H1 (cell line): Measurements from ENCODE around the gene RASGRP4. TPM values are rescaled to one million over a fixed set of nuclear protein-coding genes. Genes with fewer than 3 reads are reported as not detected.

Experiments used
- CTCF ChIA-PET: fragments of 300-600 bp; sonication (Branson Sonifier 250); formaldehyde crosslinking; loops from one replicate; lab custom pipeline; 2021; ENCODE audit not compliant: partially characterized antibody; lab: Charles Lee
- POLR2A ChIA-PET: fragments of 300-600 bp; sonication (Branson Sonifier 250); formaldehyde crosslinking; loops from one replicate; lab custom pipeline; 2021; ENCODE audit warnings: inconsistent platforms; ENCODE audit not compliant: partially characterized antibody; lab: Charles Lee
- DNase-seq, 2 experiments: peaks; one replicate each; pipeline versions ENCODE4 v3.0.0 to v3.0.0-alpha.2; 2010 to 2022; ENCODE audit warnings: low spot score in 2 of 2, low read depth in 1 of 2, mixed read lengths in 1 of 2
- FAIRE-seq: peaks from 2 replicates; lab custom pipeline; 2011; peaks lifted over from hg19 to GRCh38; lab: Jason Lieb, UNC
- H2AFZ ChIP-seq: 2 replicates; pipeline ENCODE4 v1.8.1; 2012; ENCODE audit warnings: low read length, inconsistent platforms
- H2AK5ac ChIP-seq: 2 replicates; pipeline ENCODE4 v1.6.1; 2013; ENCODE audit warnings: low read depth, low read length
- H2BK120ac ChIP-seq: replicated peaks from 2 replicates; pipeline ENCODE3; 2013; ENCODE audit warnings: low read depth, low read length, inconsistent platforms
- H2BK12ac ChIP-seq: 2 replicates; pipeline ENCODE4 v1.6.1; 2013; ENCODE audit warnings: low read depth, low read length
- H2BK15ac ChIP-seq: 2 replicates; pipeline ENCODE4 v1.6.1; 2013; ENCODE audit warnings: low read length
- H2BK20ac ChIP-seq: 2 replicates; pipeline ENCODE4 v1.6.1; 2013; ENCODE audit warnings: low read length
- H2BK5ac ChIP-seq: 2 replicates; pipeline ENCODE4 v1.6.1; 2013; ENCODE audit warnings: low read depth, low read length
- H3K14ac ChIP-seq: 2 replicates; pipeline ENCODE4 v1.6.1; 2013; ENCODE audit warnings: inconsistent platforms; ENCODE audit not compliant: insufficient read length
- H3K18ac ChIP-seq: 2 replicates; pipeline ENCODE4 v1.6.1; 2013; ENCODE audit warnings: low read length; ENCODE audit errors: extremely low read depth
- H3K23ac ChIP-seq: 2 replicates; pipeline ENCODE4 v1.6.1; 2013; ENCODE audit warnings: inconsistent platforms; ENCODE audit not compliant: insufficient read length
- H3K23me2 ChIP-seq: 2 replicates; pipeline ENCODE4 v1.6.1; 2013; ENCODE audit warnings: low read depth, low read length
- H3K27ac ChIP-seq: 2 replicates; pipeline ENCODE4 v1.6.1; 2011; ENCODE audit warnings: low read depth, low read length, inconsistent platforms
- H3K27me3 ChIP-seq, 4 experiments: replicated peaks in 1 of 4; 1 replicate in 1 of 4; 2 replicates in 3 of 4; pipeline versions ENCODE4 v1.6.1 to v1.8.1; 2011 to 2013; ENCODE audit warnings: low read length in 3 of 4, mild to moderate bottlenecking in 3 of 4, inconsistent platforms in 2 of 4, mixed read lengths in 2 of 4, moderate library complexity in 1 of 4; ENCODE audit not compliant: control insufficient read depth in 3 of 4, insufficient read depth in 3 of 4; ENCODE audit errors: extremely low read depth in 1 of 4
- H3K36me3 ChIP-seq, 4 experiments: 2 replicates each; pipeline versions ENCODE4 v1.6.1 to v1.8.1; 2011 to 2013; ENCODE audit warnings: mild to moderate bottlenecking in 4 of 4, low read length in 3 of 4, moderate library complexity in 2 of 4, control low read depth in 1 of 4, inconsistent platforms in 1 of 4; ENCODE audit not compliant: insufficient read depth in 4 of 4, control insufficient read depth in 2 of 4
- H3K4ac ChIP-seq: replicated peaks from 2 replicates; pipeline ENCODE3; 2013; ENCODE audit warnings: low read length, low read depth, mixed read lengths, inconsistent platforms; ENCODE audit not compliant: insufficient read length
- H3K4me1 ChIP-seq, 4 experiments: replicated peaks in 1 of 4; 1 replicate in 1 of 4; 2 replicates in 3 of 4; pipeline versions ENCODE4 v1.6.1 to v1.8.1; 2011 to 2013; ENCODE audit warnings: low read length in 3 of 4, inconsistent platforms in 2 of 4, mixed read lengths in 1 of 4; ENCODE audit not compliant: insufficient read depth in 4 of 4, control insufficient read depth in 3 of 4
- H3K4me2 ChIP-seq, 2 experiments: 2 replicates each; pipeline versions ENCODE4 v1.6.1 to v1.8.1; 2011 to 2013; ENCODE audit warnings: low read depth in 2 of 2, low read length in 2 of 2, control low read depth in 1 of 2, inconsistent platforms in 1 of 2, mild to moderate bottlenecking in 1 of 2; ENCODE audit not compliant: insufficient read depth in 1 of 2
- H3K4me3 ChIP-seq, 4 experiments: fragments of 200-600, 300-600 bp in 1 of 4; sonication (generic), shearing (Covaris generic), sonication (Bioruptor Twin) in 1 of 4; 2 replicates each; pipeline versions ENCODE4 v1.5.1 to v1.8.1; 2011 to 2016; ENCODE audit warnings: low read length in 4 of 4, low read depth in 3 of 4, control low read depth in 2 of 4, inconsistent platforms in 2 of 4, mild to moderate bottlenecking in 2 of 4, mixed read lengths in 1 of 4, moderate library complexity in 1 of 4; ENCODE audit not compliant: insufficient read depth in 2 of 4; ENCODE audit errors: extremely low read depth in 1 of 4
- H3K56ac ChIP-seq: replicated peaks from 2 replicates; pipeline ENCODE3; 2013; ENCODE audit warnings: low read depth, mild to moderate bottlenecking, mixed read lengths, low read length, inconsistent platforms; ENCODE audit not compliant: insufficient read length
- H3K79me1 ChIP-seq: 2 replicates; pipeline ENCODE4 v1.6.1; 2013; ENCODE audit warnings: low read depth, low read length, control low read depth
- H3K79me2 ChIP-seq, 2 experiments: 2 replicates each; pipeline versions ENCODE4 v1.6.1 to v1.8.1; 2012 to 2013; ENCODE audit warnings: low read length in 2 of 2, mild to moderate bottlenecking in 2 of 2, inconsistent platforms in 1 of 2; ENCODE audit not compliant: insufficient read depth in 2 of 2, control insufficient read depth in 1 of 2
- H3K9ac ChIP-seq, 4 experiments: replicated peaks in 1 of 4; 1 replicate in 1 of 4; 2 replicates in 3 of 4; pipeline versions ENCODE4 v1.6.1 to v1.8.1; 2011 to 2013; ENCODE audit warnings: low read depth in 3 of 4, low read length in 3 of 4, control low read depth in 2 of 4, mild to moderate bottlenecking in 2 of 4, moderate library complexity in 2 of 4, inconsistent platforms in 1 of 4; ENCODE audit errors: extremely low read depth in 1 of 4
- H3K9me3 ChIP-seq, 2 experiments: 2 replicates each; pipeline versions ENCODE4 v1.6.1 to v1.8.1; 2012 to 2013; ENCODE audit warnings: mild to moderate bottlenecking in 2 of 2, moderate library complexity in 2 of 2, control low read depth in 1 of 2, inconsistent platforms in 1 of 2, low read depth in 1 of 2, low read length in 1 of 2, mixed read lengths in 1 of 2; ENCODE audit not compliant: insufficient read depth in 2 of 2
- H4K20me1 ChIP-seq, 2 experiments: replicated peaks in 1 of 2; 2 replicates each; pipeline versions ENCODE3 to v1.8.1; 2011 to 2013; ENCODE audit warnings: inconsistent platforms in 2 of 2, low read length in 2 of 2, mild to moderate bottlenecking in 1 of 2; ENCODE audit not compliant: insufficient read depth in 2 of 2, control insufficient read depth in 1 of 2
- H4K5ac ChIP-seq: 2 replicates; pipeline ENCODE4 v1.6.1; 2013; ENCODE audit warnings: low read length, low read depth, mixed read lengths, inconsistent platforms; ENCODE audit not compliant: insufficient read length
- H4K8ac ChIP-seq: 2 replicates; pipeline ENCODE4 v1.8.0; 2013; ENCODE audit warnings: mild to moderate bottlenecking, moderate library complexity, low read length, inconsistent platforms; ENCODE audit not compliant: insufficient read depth; ENCODE audit errors: extremely low read depth
- H4K91ac ChIP-seq: replicated peaks from 2 replicates; pipeline ENCODE3; 2013; ENCODE audit warnings: low read length, mixed read lengths, inconsistent platforms; ENCODE audit not compliant: insufficient read length
- CHD1 ChIP-seq: IDR thresholded peaks from 2 replicates; pipeline ENCODE4 v1.6.1; 2012; ENCODE audit warnings: low read depth, low read length, improper control_type of control experiment
- CTBP2 ChIP-seq: IDR thresholded peaks from 2 replicates; pipeline ENCODE4 v1.7.0; 2011; ENCODE audit warnings: borderline replicate concordance, mild to moderate bottlenecking, moderate library complexity, mixed read lengths, low read length; ENCODE audit not compliant: insufficient read depth, insufficient read length
- CTCF ChIP-seq, 3 experiments: IDR thresholded peaks; 1 replicate in 2 of 3; 2 replicates in 1 of 3; pipeline versions ENCODE4 v1.5.1 to v1.6.1; 2011; ENCODE audit warnings: low read length in 3 of 3, mild to moderate bottlenecking in 3 of 3, inconsistent platforms in 2 of 3, low read depth in 1 of 3, moderate library complexity in 1 of 3; ENCODE audit not compliant: insufficient read depth in 1 of 3; ENCODE audit errors: control extremely low read depth in 1 of 3
- JUN ChIP-seq: IDR thresholded peaks from 2 replicates; pipeline ENCODE4 v1.6.1; 2011; ENCODE audit warnings: low read depth, mild to moderate bottlenecking, improper control_type of control experiment, low read length
- KDM1A ChIP-seq: fragments of 200-600, 300-600 bp; sonication (generic); IDR thresholded peaks from 2 replicates; pipeline ENCODE4 v1.7.1; 2016; ENCODE audit warnings: mild to moderate bottlenecking, low read length, borderline replicate concordance
- MAFK ChIP-seq: IDR thresholded peaks from 2 replicates; pipeline ENCODE4 v1.6.1; 2012; ENCODE audit warnings: low read depth, mild to moderate bottlenecking, improper control_type of control experiment, low read length
- MAX ChIP-seq: IDR thresholded peaks from 2 replicates; pipeline ENCODE4 v1.6.1; 2012; ENCODE audit warnings: inconsistent platforms
- ZNF274 ChIP-seq: IDR thresholded peaks from 2 replicates; pipeline ENCODE4 v1.7.0; 2012; ENCODE audit warnings: low read length, borderline replicate concordance; ENCODE audit errors: extremely low read depth
- WGBS, 2 experiments: shearing (Covaris generic) in 1 of 2; methylation state at CpG; one replicate each; pipeline versions ENCODE4 v1.1.6 to v1.1.7; 2013 to 2015; ENCODE audit warnings: low lambda C conversion rate in 2 of 2, mixed read lengths in 2 of 2, inconsistent platforms in 1 of 2, low coverage in 1 of 2, missing lambda C conversion rate in 1 of 2; ENCODE audit not compliant: insufficient replicate concordance in 2 of 2, insufficient coverage in 1 of 2, insufficient read length in 1 of 2; ENCODE audit errors: extremely low coverage in 1 of 2, missing lambda C conversion rate in 1 of 2; 5-methylcytosine and 5-hydroxymethylcytosine counted together
- polyA plus RNA-seq, 7 experiments: library from polyadenylated mRNA; depleted of rRNA in 3 of 7; stranded (reverse) in 5 of 7; unstranded in 2 of 7; fragments of >200 nt in 5 of 7; fragments of 200-250 nt in 2 of 7; gene quantifications; 1 replicate in 5 of 7; 2 replicates in 1 of 7; 4 replicates in 1 of 7; pipeline versions ENCODE4 v1.2.1 to v1.2.3, GENCODE V29; 2011 to 2013; ENCODE audit warnings: missing spikeins in 2 of 7, mixed read lengths in 2 of 7
- total RNA-seq: library from RNA; stranded (reverse); fragmentation: NEBNext Ultra II Directional; extraction: Animal tissue kit (Norgen Biotek cat#: 25700); gene quantifications from 2 replicates; pipeline ENCODE4 v1.2.1, GENCODE V29; 2021

The RASGRP4 gene
- total and polyA plus RNA-seq, 2 of the 8 experiments (the other 6 are each of a cell fraction or from before 2014, with no cell fraction given), result 1.9 to 3.1 TPM

- H3K23me2 ChIP-seq, result no peaks in the 10 kb centered on the region
- H2BK12ac ChIP-seq, result no peak overlapping the region
- H2BK120ac ChIP-seq, result no peak overlapping the region
- ChIA-PET POLR2A (interaction anchor here (1.0 kb wide), 1 partner anchor 14 kb away, joined by 3 read pairs; no protein-coding TSS in a partner anchor), CTCF (interaction anchor here (1.2 to 2.7 kb wide), 3 partner anchors 10 to 68 kb away, joined by 3 to 5 read pairs (median 3); no protein-coding TSS in a partner anchor)
- no peaks in the 10 kb centered on the region; the same call in 1 of the 2 replicates for H3K79me1 ChIP-seq
- peaks cover 0 to 4% of the 10 kb centered on the region in 2 experiments for H4K20me1 ChIP-seq
- H3K4me1 ChIP-seq, result peaks cover 0 to 5% (median 2%) of the 10 kb centered on the region in 4 experiments; a peak in 5 of 7 replicates
- no peak overlapping the region for H3K4me3 ChIP-seq
- no peak overlapping the region for H3K27ac ChIP-seq
- no peak overlapping the region for H4K91ac ChIP-seq
- no peak overlapping the region for H3K56ac ChIP-seq
- no peaks in the 10 kb centered on the region for H3K27me3 ChIP-seq
- H2BK5ac ChIP-seq, result no peak overlapping the region
- no peaks in the 10 kb centered on the region for H3K9me3 ChIP-seq
- no peaks in the 10 kb centered on the region for H3K79me2 ChIP-seq
- no peak overlapping the region for H2BK15ac ChIP-seq
- no peak overlapping the region for H3K4ac ChIP-seq
- no peak overlapping the region for H4K8ac ChIP-seq
- no peak overlapping the region for H3K9ac ChIP-seq
- no peak overlapping the region for H3K23ac ChIP-seq
- H3K4me2 ChIP-seq, result no peak overlapping the region
- H3K36me3 ChIP-seq, result peaks cover 3 to 11% (median 8%) of the 10 kb centered on the region in 4 experiments; a peak in 5 of 8 replicates
- no peak overlapping the region for H3K18ac ChIP-seq
- H2BK20ac ChIP-seq, result no peak overlapping the region
- H2AFZ ChIP-seq, result no peak overlapping the region
- 93% methylated on average over 5 of the region's 5 CpGs; no CpG with 5 or more reads in 1 of the 2 experiments for WGBS, 2 experiments
- no peak for FAIRE-seq
- DNase-seq, result no peak
- H3K14ac ChIP-seq, result no peak overlapping the region
- no peak overlapping the region for H4K5ac ChIP-seq
- H2AK5ac ChIP-seq, result no peak overlapping the region
- TF ChIP-seq KDM1A (peak; percentile 88), ZNF274 (no peak), CTCF (IDR thresholded peaks at IDR 0.05; ENCODE audit: control extremely low read depth in 1 of 3, insufficient read depth in 1 of 3, low read depth in 1 of 3, low read length in 3 of 3) (no peak), CTBP2 (no peak), MAFK (no peak), MAX (no peak), CHD1 (no peak), JUN (no peak)
Measured at GRCh38 chr19:38449518-38449917, 23.5 kb upstream of the RASGRP4 start.
